Neural cell (in vitro differentiated cells): ENCODE measurements around the gene ERCC3. TPM values are rescaled to one million over a fixed set of nuclear protein-coding genes. Genes with fewer than 3 reads are reported as not detected.

Source experiments
- H2AFZ ChIP-seq: fragments of 200-600, 300-800 bp; sonication (generic), shearing (Covaris generic); 2 replicates; pipeline ENCODE4 v1.6.0; 2014; ENCODE audit warnings: low read depth, mild to moderate bottlenecking, antibody characterized with exemption, low read length, moderate library complexity
- H3F3A ChIP-seq: fragments of 200-600 bp; shearing (Covaris generic); 2 replicates; pipeline ENCODE4 v1.6.1; 2016; ENCODE audit warnings: mild to moderate bottlenecking, moderate library complexity, mixed read lengths, antibody characterized with exemption, low read length; ENCODE audit not compliant: insufficient read depth, poor library complexity, severe bottlenecking
- H3K27ac ChIP-seq: fragments of 200-600, 300-800 bp; sonication (generic), shearing (Covaris generic); 2 replicates; pipeline ENCODE4 v1.5.1; 2014; ENCODE audit warnings: mild to moderate bottlenecking, low read length, moderate library complexity
- H3K27me3 ChIP-seq: fragments of 300-800, 200-600 bp; sonication (generic), shearing (Covaris generic); 2 replicates; pipeline ENCODE4 v1.6.0; 2014; ENCODE audit warnings: mild to moderate bottlenecking, low read depth, low read length, moderate library complexity; ENCODE audit not compliant: insufficient read depth
- H3K36me3 ChIP-seq: fragments of 300-800, 200-600 bp; sonication (generic), shearing (Covaris generic); 2 replicates; pipeline ENCODE4 v1.5.1; 2014; ENCODE audit warnings: mild to moderate bottlenecking, antibody characterized with exemption, low read length, moderate library complexity; ENCODE audit not compliant: insufficient read depth
- H3K4me2 ChIP-seq: fragments of 300-800, 200-600 bp; sonication (generic), shearing (Covaris generic); 2 replicates; pipeline ENCODE4 v1.6.0; 2014; ENCODE audit warnings: mild to moderate bottlenecking, low read length
- H3K4me3 ChIP-seq: fragments of 300-800, 200-600 bp; sonication (generic), shearing (Covaris generic); 2 replicates; pipeline ENCODE4 v1.5.1; 2014; ENCODE audit warnings: mild to moderate bottlenecking, low read length, moderate library complexity
- H3K79me2 ChIP-seq: fragments of 200-600 bp; shearing (Covaris generic); replicated peaks from 2 replicates; pipeline ENCODE4 v1.6.0; 2014; ENCODE audit warnings: mild to moderate bottlenecking, low read length, moderate library complexity; ENCODE audit not compliant: insufficient read depth
- H3K9ac ChIP-seq: fragments of 300-800, 200-600 bp; sonication (generic), shearing (Covaris generic); 2 replicates; pipeline ENCODE4 v1.6.1; 2016; ENCODE audit warnings: mild to moderate bottlenecking, low read length, mixed read lengths
- H3K9me2 ChIP-seq: fragments of 200-600 bp; shearing (Covaris generic); 2 replicates; pipeline ENCODE4 v1.6.1; 2016; ENCODE audit warnings: mild to moderate bottlenecking, low read length, mixed read lengths; ENCODE audit not compliant: insufficient read depth
- H3K9me3 ChIP-seq: fragments of 200-600, 300-800 bp; sonication (generic), shearing (Covaris generic); 2 replicates; pipeline ENCODE4 v1.6.1; 2016; ENCODE audit warnings: mild to moderate bottlenecking, mixed run types, low read length, moderate library complexity, mixed read lengths
- H4K20me1 ChIP-seq: fragments of 200-600 bp; shearing (Covaris generic); 2 replicates; pipeline ENCODE4 v1.6.1; 2016; ENCODE audit warnings: mild to moderate bottlenecking, mixed run types; ENCODE audit not compliant: insufficient read depth
- EP300 ChIP-seq: fragments of 450-650 bp; conservative IDR thresholded peaks from 2 replicates; pipeline ENCODE4 v1.6.1; 2014; ENCODE audit warnings: antibody characterized with exemption, mild to moderate bottlenecking, moderate library complexity; ENCODE audit not compliant: poor library complexity, severe bottlenecking
- EZH2 ChIP-seq: fragments of 200-600, 300-800 bp; shearing (Covaris generic), sonication (generic); IDR thresholded peaks from 2 replicates; pipeline ENCODE4 v1.6.1; 2014; ENCODE audit warnings: antibody characterized with exemption, low read length, borderline replicate concordance, mild to moderate bottlenecking; ENCODE audit not compliant: insufficient read depth, poor library complexity, severe bottlenecking
- MXI1 ChIP-seq: fragments of 450-650 bp; conservative IDR thresholded peaks from 2 replicates; pipeline ENCODE4 v1.6.1; 2014; ENCODE audit warnings: antibody characterized with exemption, mild to moderate bottlenecking; ENCODE audit not compliant: poor library complexity, severe bottlenecking
- POLR2AphosphoS5 ChIP-seq: IDR thresholded peaks from 2 replicates; pipeline ENCODE4 v1.6.1; 2012
- RAD21 ChIP-seq: fragments of 450-650 bp; conservative IDR thresholded peaks from 2 replicates; pipeline ENCODE4 v1.6.1; 2014; ENCODE audit warnings: antibody characterized with exemption, mild to moderate bottlenecking, moderate library complexity
- SMC3 ChIP-seq: fragments of 450-650 bp; conservative IDR thresholded peaks from 2 replicates; pipeline ENCODE4 v1.6.1; 2014; ENCODE audit warnings: antibody characterized with exemption, mild to moderate bottlenecking, moderate library complexity; ENCODE audit not compliant: poor library complexity
- TAF1 ChIP-seq: IDR thresholded peaks from 2 replicates; pipeline ENCODE4 v1.6.1; 2012; ENCODE audit warnings: low read depth
- polyA plus RNA-seq: library from polyadenylated mRNA; depleted of rRNA; stranded (reverse); fragments of >200 nt; gene quantifications from 2 replicates; pipeline ENCODE4 v1.2.3, GENCODE V29; 2014
- TF ChIP-seq, protein P1 (sequence below): fragments of 450-650 bp; IDR thresholded peaks from 2 replicates; pipeline ENCODE4 v1.5.1; 2014; ENCODE audit warnings: antibody characterized with exemption, mild to moderate bottlenecking, moderate library complexity; ENCODE audit not compliant: poor library complexity, severe bottlenecking
- TF ChIP-seq, protein P2 (sequence below): IDR thresholded peaks from 2 replicates; pipeline ENCODE4 v1.6.1; 2012; ENCODE audit warnings: borderline replicate concordance

The ERCC3 gene
- polyA plus RNA-seq, 1 donor from 2014 or later, result 112 TPM

GRCh38 chr2:127293386-127293747 lies 577 bp downstream of the ERCC3 start:
- H3K79me2 ChIP-seq, result peaks cover 16% of the 10 kb centered on the region
- no peaks in the 10 kb centered on the region for H3K9me3 ChIP-seq
- H4K20me1 ChIP-seq, result no peaks in the 10 kb centered on the region
- H3K9me2 ChIP-seq, result no peaks in the 10 kb centered on the region
- peak overlapping the region; percentile 70 for H3K4me2 ChIP-seq
- H3K4me3 ChIP-seq, result peak overlapping the region; percentile 100
- TF ChIP-seq EZH2, result no peak
- TF ChIP-seq, protein P1, sequence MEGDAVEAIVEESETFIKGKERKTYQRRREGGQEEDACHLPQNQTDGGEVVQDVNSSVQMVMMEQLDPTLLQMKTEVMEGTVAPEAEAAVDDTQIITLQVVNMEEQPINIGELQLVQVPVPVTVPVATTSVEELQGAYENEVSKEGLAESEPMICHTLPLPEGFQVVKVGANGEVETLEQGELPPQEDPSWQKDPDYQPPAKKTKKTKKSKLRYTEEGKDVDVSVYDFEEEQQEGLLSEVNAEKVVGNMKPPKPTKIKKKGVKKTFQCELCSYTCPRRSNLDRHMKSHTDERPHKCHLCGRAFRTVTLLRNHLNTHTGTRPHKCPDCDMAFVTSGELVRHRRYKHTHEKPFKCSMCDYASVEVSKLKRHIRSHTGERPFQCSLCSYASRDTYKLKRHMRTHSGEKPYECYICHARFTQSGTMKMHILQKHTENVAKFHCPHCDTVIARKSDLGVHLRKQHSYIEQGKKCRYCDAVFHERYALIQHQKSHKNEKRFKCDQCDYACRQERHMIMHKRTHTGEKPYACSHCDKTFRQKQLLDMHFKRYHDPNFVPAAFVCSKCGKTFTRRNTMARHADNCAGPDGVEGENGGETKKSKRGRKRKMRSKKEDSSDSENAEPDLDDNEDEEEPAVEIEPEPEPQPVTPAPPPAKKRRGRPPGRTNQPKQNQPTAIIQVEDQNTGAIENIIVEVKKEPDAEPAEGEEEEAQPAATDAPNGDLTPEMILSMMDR, result no peak
- no peak for TF ChIP-seq RAD21
- TF ChIP-seq, protein P2, sequence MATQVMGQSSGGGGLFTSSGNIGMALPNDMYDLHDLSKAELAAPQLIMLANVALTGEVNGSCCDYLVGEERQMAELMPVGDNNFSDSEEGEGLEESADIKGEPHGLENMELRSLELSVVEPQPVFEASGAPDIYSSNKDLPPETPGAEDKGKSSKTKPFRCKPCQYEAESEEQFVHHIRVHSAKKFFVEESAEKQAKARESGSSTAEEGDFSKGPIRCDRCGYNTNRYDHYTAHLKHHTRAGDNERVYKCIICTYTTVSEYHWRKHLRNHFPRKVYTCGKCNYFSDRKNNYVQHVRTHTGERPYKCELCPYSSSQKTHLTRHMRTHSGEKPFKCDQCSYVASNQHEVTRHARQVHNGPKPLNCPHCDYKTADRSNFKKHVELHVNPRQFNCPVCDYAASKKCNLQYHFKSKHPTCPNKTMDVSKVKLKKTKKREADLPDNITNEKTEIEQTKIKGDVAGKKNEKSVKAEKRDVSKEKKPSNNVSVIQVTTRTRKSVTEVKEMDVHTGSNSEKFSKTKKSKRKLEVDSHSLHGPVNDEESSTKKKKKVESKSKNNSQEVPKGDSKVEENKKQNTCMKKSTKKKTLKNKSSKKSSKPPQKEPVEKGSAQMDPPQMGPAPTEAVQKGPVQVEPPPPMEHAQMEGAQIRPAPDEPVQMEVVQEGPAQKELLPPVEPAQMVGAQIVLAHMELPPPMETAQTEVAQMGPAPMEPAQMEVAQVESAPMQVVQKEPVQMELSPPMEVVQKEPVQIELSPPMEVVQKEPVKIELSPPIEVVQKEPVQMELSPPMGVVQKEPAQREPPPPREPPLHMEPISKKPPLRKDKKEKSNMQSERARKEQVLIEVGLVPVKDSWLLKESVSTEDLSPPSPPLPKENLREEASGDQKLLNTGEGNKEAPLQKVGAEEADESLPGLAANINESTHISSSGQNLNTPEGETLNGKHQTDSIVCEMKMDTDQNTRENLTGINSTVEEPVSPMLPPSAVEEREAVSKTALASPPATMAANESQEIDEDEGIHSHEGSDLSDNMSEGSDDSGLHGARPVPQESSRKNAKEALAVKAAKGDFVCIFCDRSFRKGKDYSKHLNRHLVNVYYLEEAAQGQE, result no peak
- TF ChIP-seq MXI1, result no peak
- TF ChIP-seq POLR2AphosphoS5, result no peak
- no peak for TF ChIP-seq SMC3
- no peak for TF ChIP-seq EP300
- TF ChIP-seq TAF1, result no peak
- H2AFZ ChIP-seq, result peak overlapping the region; percentile 97
- no peaks in the 10 kb centered on the region for H3K36me3 ChIP-seq
- no peaks in the 10 kb centered on the region for H3F3A ChIP-seq
- H3K9ac ChIP-seq, result peak overlapping the region; percentile 93
- peak overlapping the region; percentile 77 for H3K27ac ChIP-seq
- no peaks in the 10 kb centered on the region for H3K27me3 ChIP-seq

DNA sequence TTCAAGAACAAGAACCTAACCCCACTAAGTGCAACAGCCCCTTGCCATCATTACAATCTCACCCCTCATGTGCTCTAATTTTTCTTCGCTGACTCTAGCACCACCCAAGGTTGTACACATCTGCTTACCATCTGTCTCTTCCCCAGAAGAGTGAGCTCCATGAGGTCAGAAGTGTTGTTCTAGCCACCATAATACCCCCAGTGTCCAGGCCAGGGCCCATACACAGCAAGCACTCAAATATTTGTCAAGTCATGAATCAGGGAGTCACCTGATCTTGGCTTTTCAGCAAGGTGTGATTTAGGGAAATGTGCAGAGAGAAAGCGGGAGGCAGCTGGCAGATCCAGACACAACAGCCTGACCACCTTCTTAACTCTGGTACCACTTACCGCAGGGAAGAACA lies 5.7 kb downstream of the ERCC3 start:
- H3K9ac ChIP-seq, result no peak overlapping the region
- no peak overlapping the region for H3K4me2 ChIP-seq
- H3K9me2 ChIP-seq, result no peaks in the 10 kb centered on the region
- no peaks in the 10 kb centered on the region for H3K9me3 ChIP-seq
- no peak overlapping the region for H3K4me3 ChIP-seq
- H3K27me3 ChIP-seq, result no peaks in the 10 kb centered on the region
- no peak overlapping the region for H3K27ac ChIP-seq
- H2AFZ ChIP-seq, result no peak overlapping the region
- H3K36me3 ChIP-seq, result peaks cover 11% of the 10 kb centered on the region
- peaks cover 10% of the 10 kb centered on the region for H3K79me2 ChIP-seq
- no peaks in the 10 kb centered on the region for H3F3A ChIP-seq
- no peak for TF ChIP-seq EP300
- no peak for TF ChIP-seq EZH2
- TF ChIP-seq TAF1, result no peak
- TF ChIP-seq, protein P1, result no peak
- no peak for TF ChIP-seq MXI1
- TF ChIP-seq, protein P2, result no peak
- no peak for TF ChIP-seq SMC3
- no peak for TF ChIP-seq POLR2AphosphoS5
- no peak for TF ChIP-seq RAD21
- H4K20me1 ChIP-seq, result no peaks in the 10 kb centered on the region
